CD4-positive, alpha-beta T cell treated with Interferon alpha-2 for 1 hour (primary cell): Measurements from ENCODE around the gene NMNAT3.

Source experiments
- DNase-seq, 2 donors: peaks; one replicate each; pipeline ENCODE4 v3.0.0-alpha.2; 2020 to 2022

Gene NMNAT3

GRCh38 chr3:139540651-139541531 is 136.9 kb downstream of the NMNAT3 start:
- DNase-seq: no peak

- DNase-seq: no peak
Observed at GRCh38 chr3:139538733-139539132, 139.0 kb downstream of the NMNAT3 start.

DNA sequence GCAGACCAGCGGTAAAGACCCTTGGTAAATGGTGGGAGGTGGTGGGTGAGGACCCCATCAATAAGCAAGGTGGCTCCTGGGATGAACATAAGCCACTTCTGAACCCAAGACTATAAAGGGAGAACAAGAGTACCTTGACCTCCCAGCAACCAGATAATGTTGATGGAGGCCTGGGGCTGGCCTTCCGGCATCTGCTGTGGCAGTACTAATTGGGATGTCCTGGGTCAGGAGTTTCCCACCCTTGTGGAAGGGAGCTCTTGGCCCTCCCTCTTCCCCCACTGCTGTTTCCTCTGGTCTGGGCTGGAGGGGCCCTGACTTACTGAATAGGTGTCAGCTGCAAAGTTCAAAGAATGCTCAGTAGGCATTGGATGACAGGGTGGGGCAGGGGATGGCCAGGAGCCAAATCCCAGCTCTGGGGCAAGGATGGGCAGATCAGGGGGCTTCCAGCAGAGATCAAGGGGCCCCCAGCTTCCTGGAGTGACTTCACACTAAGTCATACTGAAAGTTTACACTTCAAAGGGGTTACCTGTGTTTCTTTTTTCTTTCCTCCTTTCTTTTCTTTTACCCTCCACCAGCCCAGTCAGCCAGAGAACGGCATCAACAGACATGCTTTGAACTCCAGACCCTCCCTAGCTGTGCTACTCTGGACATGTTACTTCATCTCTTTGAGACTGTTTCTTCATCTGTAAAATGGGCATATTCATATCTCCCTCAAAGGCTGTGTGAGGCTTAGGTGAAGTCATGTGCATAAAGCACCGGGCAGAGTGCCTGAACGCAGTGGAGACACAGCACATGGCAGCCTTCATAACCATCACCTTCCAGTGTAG is 139.8 kb downstream of the NMNAT3 start:
- no peak for DNase-seq

- DNase-seq: no peak
Observed at GRCh38 chr3:139537361-139537760, 140.4 kb downstream of the NMNAT3 start.

DNA sequence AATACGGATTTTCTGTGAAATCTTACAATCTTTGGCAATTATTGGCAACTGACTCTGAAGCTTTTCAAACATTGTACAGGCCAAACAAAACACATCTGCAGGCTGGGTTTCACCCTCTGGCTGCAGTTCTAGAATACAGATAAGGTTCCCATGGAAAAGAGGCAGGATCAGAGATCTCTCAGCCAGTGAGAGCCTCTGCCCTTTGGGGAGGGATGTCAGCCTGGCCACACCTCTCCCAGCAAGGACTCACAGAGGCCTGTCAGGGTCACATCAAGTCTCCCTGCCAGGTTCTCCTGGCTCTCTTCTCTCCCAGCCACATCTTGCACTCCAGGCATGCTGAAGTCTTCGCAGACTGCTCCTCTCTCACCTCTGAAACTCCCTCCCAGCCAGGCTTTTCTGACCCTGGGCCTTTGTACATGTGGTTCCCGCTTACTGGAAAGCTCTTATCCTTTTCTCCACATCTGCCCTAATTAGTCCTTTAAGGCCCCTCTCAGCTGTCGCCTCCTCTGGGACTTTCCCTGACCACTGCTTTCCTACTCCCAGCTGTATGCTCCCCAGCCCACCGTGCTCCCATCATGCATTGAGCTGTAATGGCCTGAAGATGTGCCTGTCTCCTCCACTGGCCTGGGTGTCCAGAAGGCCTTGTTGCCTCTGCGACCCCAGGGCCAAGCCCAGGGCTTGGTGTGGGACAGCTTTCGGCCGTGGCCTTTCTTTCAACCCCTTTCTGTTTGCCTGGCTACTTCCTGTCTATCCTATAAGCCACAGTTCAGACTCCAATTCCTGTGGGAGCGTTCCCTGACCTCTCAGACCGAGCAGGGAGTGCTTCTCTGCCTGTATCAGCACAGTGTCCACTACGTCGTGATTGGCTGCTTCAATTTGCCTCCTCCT is 142.5 kb downstream of the NMNAT3 start:
- DNase-seq: no peak

DNA sequence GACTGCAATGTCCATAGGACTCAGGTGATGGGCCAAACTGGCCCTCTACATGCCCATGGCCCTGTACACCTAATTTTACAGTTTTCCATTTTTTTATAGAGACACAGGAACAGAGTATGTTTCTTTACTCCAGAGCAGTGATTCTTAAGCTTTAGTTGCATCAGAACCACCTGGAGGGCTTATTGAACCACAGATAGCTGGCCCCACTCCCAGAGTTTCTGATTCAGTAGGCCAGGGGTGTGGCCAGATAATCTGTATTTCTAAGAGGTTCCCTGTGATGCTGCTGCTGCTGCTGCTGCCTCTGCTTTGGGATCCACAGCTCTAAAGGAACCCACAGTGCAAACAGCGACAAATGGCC is 143.3 kb downstream of the NMNAT3 start:
- DNase-seq: no peak

DNA sequence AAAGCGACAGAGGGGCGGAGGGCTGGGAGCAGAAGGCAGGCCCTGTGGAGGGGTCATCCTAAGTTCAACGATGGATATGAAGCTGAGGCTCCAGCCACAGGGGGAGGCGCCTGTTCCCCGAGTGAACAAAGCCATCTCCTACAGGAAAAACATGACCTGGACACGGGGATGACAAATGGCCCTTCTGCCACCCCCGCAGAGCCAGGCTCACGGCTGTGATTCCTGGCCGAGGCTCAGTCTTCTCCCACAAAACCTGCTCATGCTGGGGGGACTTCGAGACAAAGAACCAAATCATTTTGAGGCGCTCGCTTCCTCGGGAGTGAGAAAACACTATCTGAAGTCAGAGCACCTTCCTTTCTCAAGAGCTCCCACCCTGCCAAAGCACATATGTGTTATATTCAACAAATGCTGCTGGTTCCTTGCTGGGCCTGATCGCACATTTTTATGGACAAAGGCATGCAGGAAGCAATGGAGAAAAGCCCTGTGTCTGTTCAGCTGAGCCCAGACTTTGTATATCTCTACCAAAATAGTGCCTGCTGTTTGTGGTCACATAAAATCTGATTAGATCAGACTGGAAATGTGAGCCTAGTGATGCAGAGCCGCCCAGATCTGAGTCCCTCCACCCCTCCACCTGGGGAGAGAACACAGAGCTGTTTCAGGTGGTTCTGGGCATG is 143.9 kb downstream of the NMNAT3 start:
- DNase-seq: no peak

- no peak for DNase-seq
Observed at GRCh38 chr3:139532976-139533375, 144.8 kb downstream of the NMNAT3 start.

- no peak for DNase-seq
Observed at GRCh38 chr3:139530717-139531116, 147.1 kb downstream of the NMNAT3 start.

GRCh38 chr3:139529662-139530061 is 148.1 kb downstream of the NMNAT3 start:
- no peak for DNase-seq

GRCh38 chr3:139528924-139529323 is 148.8 kb downstream of the NMNAT3 start:
- no peak for DNase-seq

- DNase-seq: no peak
Observed at GRCh38 chr3:139528281-139528680, 149.5 kb downstream of the NMNAT3 start.

GRCh38 chr3:139527265-139527664 is 150.5 kb downstream of the NMNAT3 start:
- DNase-seq: no peak

- DNase-seq: no peak
Observed at GRCh38 chr3:139526146-139526545, 151.6 kb downstream of the NMNAT3 start.

- DNase-seq: no peak
Observed at GRCh38 chr3:139524841-139525636, 152.7 kb downstream of the NMNAT3 start.

DNA sequence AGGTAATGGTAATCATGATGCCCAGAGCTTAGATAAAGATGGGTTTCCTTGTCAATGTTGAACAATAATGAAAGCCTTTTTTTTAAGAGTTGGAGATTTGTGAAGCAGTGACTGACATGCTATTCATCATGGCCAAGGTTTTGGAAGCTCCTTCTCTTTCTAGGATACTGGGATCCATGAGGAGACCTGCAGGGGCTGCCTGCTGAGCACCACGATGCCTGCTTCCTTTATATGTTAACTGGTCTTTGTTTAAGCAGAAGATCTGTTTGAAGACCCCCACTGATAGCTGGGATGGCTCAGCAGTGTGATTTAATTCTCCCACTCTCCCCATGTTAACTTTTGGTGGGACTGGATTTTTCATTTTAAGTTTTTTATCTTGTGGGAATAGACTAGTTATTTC is 154.1 kb downstream of the NMNAT3 start:
- DNase-seq: no peak

GRCh38 chr3:139523166-139523565 is 154.6 kb downstream of the NMNAT3 start:
- no peak for DNase-seq

- no peak for DNase-seq
Observed at GRCh38 chr3:139522421-139522820, 155.4 kb downstream of the NMNAT3 start.

- no peak for DNase-seq
Observed at GRCh38 chr3:139521816-139522215, 156.0 kb downstream of the NMNAT3 start.

- no peak for DNase-seq
Observed at GRCh38 chr3:139521144-139521543, 156.6 kb downstream of the NMNAT3 start.

GRCh38 chr3:139519998-139520737 is 157.6 kb downstream of the NMNAT3 start:
- DNase-seq: no peak
